ENCODE results near the gene THSD8. TPM values are rescaled to one million over a fixed set of nuclear protein-coding genes. Genes with fewer than 3 reads are reported as not detected.

Gene THSD8
- total and polyA plus RNA-seq, 2 of the 8 experiments (the other 6 are each of a cell fraction or from before 2014, with no cell fraction given) = 8.2 to 42.3 TPM

- TF ChIP-seq CREB1 (IDR thresholded peaks at IDR 0.05) (peak; percentile 19; the same call in 1 of the 2 replicates), PHF8 (conservative IDR thresholded peaks at IDR 0.05; ENCODE audit: low read depth, low read length) (peak; percentile 84), MAX (IDR thresholded peaks at IDR 0.05) (peak; percentile 91), SIN3A (conservative IDR thresholded peaks at IDR 0.05 in 1 of 2, IDR thresholded peaks at IDR 0.05 in 1 of 2; ENCODE audit: low read depth in 1 of 2, low read length in 2 of 2) (peak in 1 of 2 experiments; percentile 77; a peak in 2 of 4 replicates), BACH1 (IDR thresholded peaks at IDR 0.05; ENCODE audit: low read length) (peak; percentile 62), KDM1A (IDR thresholded peaks at IDR 0.05; ENCODE audit: borderline replicate concordance, low read length) (no peak), USF2 (IDR thresholded peaks at IDR 0.05; ENCODE audit: low read length) (peak; percentile 97), SAP30 (IDR thresholded peaks at IDR 0.05; ENCODE audit: insufficient read depth, insufficient replicate concordance, low read length) (peak; percentile 59), KDM4A (IDR thresholded peaks at IDR 0.05; ENCODE audit: low read depth, low read length, severe bottlenecking) (peak; percentile 77)
- TF ChIP-seq, protein P1, sequence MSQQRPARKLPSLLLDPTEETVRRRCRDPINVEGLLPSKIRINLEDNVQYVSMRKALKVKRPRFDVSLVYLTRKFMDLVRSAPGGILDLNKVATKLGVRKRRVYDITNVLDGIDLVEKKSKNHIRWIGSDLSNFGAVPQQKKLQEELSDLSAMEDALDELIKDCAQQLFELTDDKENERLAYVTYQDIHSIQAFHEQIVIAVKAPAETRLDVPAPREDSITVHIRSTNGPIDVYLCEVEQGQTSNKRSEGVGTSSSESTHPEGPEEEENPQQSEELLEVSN (IDR thresholded peaks at IDR 0.05) = peak; percentile 25
Measured at GRCh38 chr19:12774588-12775555, 27.0 kb upstream of the THSD8 start, which contains the start of gene HOOK2 (continued).

Measured in H1 (cell line).